GM18526 (cell line): ENCODE data around the gene AP1G2.

Experiments
- POLR2A ChIP-seq: IDR thresholded peaks from 3 replicates; pipeline ENCODE4 v1.6.1; 2011; ENCODE audit not compliant: insufficient read length; ENCODE audit errors: extremely low read depth

Gene AP1G2

GRCh38 chr14:23567186-23568020 lies at the start of gene AP1G2:
AP1G2 (minus strand) TSS chr14:23567791; CDS start chr14:23567314, 477 bp downstream.
- TF ChIP-seq POLR2A = peak; percentile 96

- TF ChIP-seq POLR2A = no peak
Observed at GRCh38 chr14:23615856-23616255, 48.3 kb upstream of the AP1G2 start.

GRCh38 chr14:23614395-23614828 lies 46.8 kb upstream of the AP1G2 start:
- TF ChIP-seq POLR2A = no peak

- TF ChIP-seq POLR2A = no peak
Observed at GRCh38 chr14:23613242-23614070, 45.9 kb upstream of the AP1G2 start.

GRCh38 chr14:23612802-23613201 lies 45.2 kb upstream of the AP1G2 start:
- TF ChIP-seq POLR2A = no peak

GRCh38 chr14:23612354-23612732 lies 44.8 kb upstream of the AP1G2 start:
- no peak for TF ChIP-seq POLR2A

- TF ChIP-seq POLR2A = no peak
Observed at GRCh38 chr14:23610815-23611289, 43.3 kb upstream of the AP1G2 start.

GRCh38 chr14:23610090-23610814 lies 42.7 kb upstream of the AP1G2 start:
- TF ChIP-seq POLR2A = no peak

- no peak for TF ChIP-seq POLR2A
Observed at GRCh38 chr14:23609001-23609400, 41.4 kb upstream of the AP1G2 start.

GRCh38 chr14:23608454-23608853 lies 40.9 kb upstream of the AP1G2 start:
- TF ChIP-seq POLR2A = no peak

GRCh38 chr14:23605931-23606585 lies 38.5 kb upstream of the AP1G2 start:
- TF ChIP-seq POLR2A = no peak

GRCh38 chr14:23604675-23605170 lies 37.1 kb upstream of the AP1G2 start:
- no peak for TF ChIP-seq POLR2A

- TF ChIP-seq POLR2A = no peak
Observed at GRCh38 chr14:23604148-23604547, 36.6 kb upstream of the AP1G2 start.

- no peak for TF ChIP-seq POLR2A
Observed at GRCh38 chr14:23603103-23603502, 35.5 kb upstream of the AP1G2 start.

- no peak for TF ChIP-seq POLR2A
Observed at GRCh38 chr14:23602181-23603095, 34.8 kb upstream of the AP1G2 start.
